Measurements from ENCODE around the gene SP140.

DNA sequence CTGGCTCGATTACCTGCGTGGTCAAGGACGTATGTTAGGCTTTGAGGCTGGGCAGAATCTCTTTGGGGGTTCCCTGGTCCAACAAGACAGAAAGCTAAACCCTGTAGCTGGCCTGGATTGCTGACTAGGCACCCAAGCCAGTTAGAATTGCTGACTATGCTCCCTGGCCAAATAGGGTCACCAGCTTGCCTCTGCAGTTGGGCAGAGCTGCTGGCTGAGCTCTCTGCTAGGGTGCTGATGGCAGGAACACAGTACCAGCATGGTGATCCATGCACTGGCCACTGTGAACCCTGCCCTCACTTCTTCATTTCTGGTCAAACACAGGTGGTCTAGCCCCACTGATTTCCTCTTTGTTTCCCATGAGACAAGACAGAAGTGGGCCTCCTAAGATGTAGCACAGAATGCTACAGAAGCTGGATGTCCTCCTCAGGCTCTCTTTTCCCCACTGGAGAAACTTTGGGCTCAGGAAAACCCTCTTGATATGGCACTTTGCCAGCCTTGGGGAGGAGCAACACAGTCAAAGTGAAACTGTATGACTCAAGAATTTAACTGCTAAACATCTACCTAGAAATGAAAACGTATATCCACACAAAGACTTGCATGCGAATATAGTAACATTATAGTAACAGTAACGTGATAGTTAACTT lies 122.2 kb downstream of the SP140 start:
- TF ChIP-seq POLR2A (IDR thresholded peaks at IDR 0.05; ENCODE audit: low read length) (no peak), GATA1 (IDR thresholded peaks at IDR 0.05; ENCODE audit: low read depth, low read length) (no peak)

Data from erythroblast (primary cell).